ENCODE measurements around the gene MAST1. TPM values are rescaled to one million over a fixed set of nuclear protein-coding genes. Genes with fewer than 3 reads are reported as not detected.

MAST1 gene
- total and polyA plus RNA-seq, 2 experiments from 2014 or later, result 13.9 to 19.9 TPM

DNA sequence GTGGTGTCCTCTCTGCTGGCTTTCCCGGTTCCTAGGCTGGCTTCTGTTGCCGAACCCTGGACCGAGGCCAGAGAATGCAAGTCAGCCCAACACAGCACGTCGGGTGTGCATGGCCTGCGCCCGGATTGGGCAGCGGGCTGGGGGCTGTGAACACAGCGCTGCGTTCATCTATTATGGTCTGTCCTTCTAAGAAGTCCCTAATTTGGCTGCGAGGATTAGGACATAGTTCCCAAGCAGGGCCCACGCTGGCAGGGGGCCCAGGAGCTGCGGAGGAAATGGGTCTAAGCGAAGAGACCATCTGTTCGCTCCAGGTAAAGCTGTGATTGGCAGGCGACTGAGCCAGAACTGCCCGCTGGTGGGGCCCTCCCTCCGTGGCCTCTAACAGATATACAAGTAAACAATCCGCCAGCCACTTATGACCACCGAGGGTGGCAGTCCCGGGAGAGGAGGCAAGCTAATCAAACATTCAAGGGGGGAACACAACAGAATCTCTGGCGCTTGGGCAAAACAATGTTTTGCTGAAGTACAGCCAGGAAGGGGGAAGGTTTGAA, 74.8 kb downstream of the MAST1 start:
- Histone ChIP-seq H3K4me1 (ENCODE audit: insufficient read depth) (peaks cover 19% of the 10 kb centered on the region), H3F3A (replicated peaks; ENCODE audit: low read depth) (peaks cover 13% of the 10 kb centered on the region), H3K27me3 (ENCODE audit: insufficient read depth) (peaks cover 5% of the 10 kb centered on the region; the same call in 1 of the 2 replicates), H3K79me2 (replicated peaks; ENCODE audit: insufficient read depth) (no peaks in the 10 kb centered on the region), H4K20me1 (replicated peaks; ENCODE audit: insufficient read depth) (no peaks in the 10 kb centered on the region), H3K4me3 (peak overlapping the region; percentile 33), H3K27ac (ENCODE audit: low read depth) (peak overlapping the region; percentile 79), H3K4me2 (peak overlapping the region; percentile 57), H3K36me3 (ENCODE audit: insufficient read depth) (no peaks in the 10 kb centered on the region), H3K9me2 (ENCODE audit: insufficient read depth) (no peaks in the 10 kb centered on the region), H2AFZ (peak overlapping the region; percentile 54)
- H3K4me1 Mint-ChIP-seq, result peaks cover 25% of the 10 kb centered on the region
- DNase-seq (ENCODE audit: low spot score) (peak; percentile 79), ATAC-seq (peak; percentile 84)
- H3K36me3 Mint-ChIP-seq (ENCODE audit: low read depth), result no peaks in the 10 kb centered on the region
- H3K27me3 Mint-ChIP-seq (ENCODE audit: insufficient read depth, low read depth, poor library complexity), result peaks cover 22% of the 10 kb centered on the region
- TF ChIP-seq POLR2AphosphoS5 (IDR thresholded peaks at IDR 0.05; ENCODE audit: low read depth), result peak; percentile 38
- no peak for TF ChIP-seq NANOG (IDR thresholded peaks at IDR 0.05; ENCODE audit: borderline replicate concordance)
- H3K27ac Mint-ChIP-seq, result peak overlapping the region; percentile 96
- peak overlapping the region; percentile 51 for H3K4me3 Mint-ChIP-seq
- no peaks in the 10 kb centered on the region for H3K9me3 Mint-ChIP-seq

DNA sequence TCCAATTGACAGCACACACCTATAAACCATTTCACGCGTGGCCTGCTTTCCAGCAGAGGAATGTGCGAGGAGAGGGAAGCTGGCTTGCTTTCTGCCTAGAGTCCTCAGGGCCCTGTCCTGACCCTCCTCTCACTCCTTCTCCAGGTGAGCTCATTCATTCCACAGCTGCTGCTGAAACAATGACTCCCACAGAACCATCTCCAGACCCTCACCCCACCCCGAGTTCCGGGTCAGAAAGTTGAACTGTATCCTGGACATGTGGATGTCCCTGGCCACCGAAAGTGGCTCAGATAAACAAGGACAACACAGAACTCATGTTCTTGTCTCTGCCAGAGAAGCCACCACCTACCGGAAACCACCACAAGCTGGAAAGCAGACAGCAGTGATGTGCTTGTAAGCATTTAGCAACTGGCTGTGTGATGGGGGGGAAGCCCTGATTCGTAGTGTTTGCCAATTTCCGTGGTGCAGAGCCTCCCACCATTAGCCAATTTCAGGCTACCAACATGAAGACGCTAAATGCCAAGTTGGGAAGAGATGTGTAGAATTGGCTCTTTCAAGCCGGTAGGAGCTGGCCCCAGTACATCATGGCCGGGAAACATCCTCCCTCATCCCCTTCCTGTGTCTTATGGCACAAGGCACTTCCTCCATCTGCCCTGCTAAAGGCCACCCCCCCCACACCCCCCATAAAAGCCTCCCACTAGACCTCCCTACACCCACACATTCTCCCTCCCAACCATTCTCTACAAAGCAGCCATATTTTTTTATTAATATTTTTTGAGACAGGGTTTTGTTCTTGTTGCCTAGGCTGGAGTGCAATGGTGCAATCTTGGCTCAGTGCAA, 75.8 kb downstream of the MAST1 start:
- Histone ChIP-seq H3K27me3 (ENCODE audit: insufficient read depth) (peaks cover 13% of the 10 kb centered on the region), H2AFZ (peak overlapping the region; percentile 54; the same call in 1 of the 2 replicates), H3K4me1 (ENCODE audit: insufficient read depth) (peaks cover 19% of the 10 kb centered on the region), H3K27ac (ENCODE audit: low read depth) (peak overlapping the region; percentile 79), H3K79me2 (replicated peaks; ENCODE audit: insufficient read depth) (no peaks in the 10 kb centered on the region), H3K36me3 (ENCODE audit: insufficient read depth) (no peaks in the 10 kb centered on the region), H3K4me3 (no peak overlapping the region; the same call in 1 of the 2 replicates), H3F3A (replicated peaks; ENCODE audit: low read depth) (peaks cover 13% of the 10 kb centered on the region), H3K9me2 (ENCODE audit: insufficient read depth) (no peaks in the 10 kb centered on the region; the same call in 1 of the 2 replicates), H4K20me1 (replicated peaks; ENCODE audit: insufficient read depth) (no peaks in the 10 kb centered on the region), H3K4me2 (peak overlapping the region; percentile 57)
- Mint-ChIP-seq H3K27me3 (ENCODE audit: insufficient read depth, low read depth, poor library complexity) (peaks cover 24% of the 10 kb centered on the region), H3K9me3 (peaks cover 9% of the 10 kb centered on the region; the same call in 2 of the 3 replicates), H3K4me1 (peaks cover 25% of the 10 kb centered on the region), H3K27ac (peak overlapping the region; percentile 96), H3K4me3 (peak overlapping the region; percentile 51), H3K36me3 (ENCODE audit: low read depth) (peaks cover 6% of the 10 kb centered on the region; the same call in 2 of the 3 replicates)
- no peak for DNase-seq (ENCODE audit: low spot score)
- peak; percentile 19 for ATAC-seq
- TF ChIP-seq, protein P1, sequence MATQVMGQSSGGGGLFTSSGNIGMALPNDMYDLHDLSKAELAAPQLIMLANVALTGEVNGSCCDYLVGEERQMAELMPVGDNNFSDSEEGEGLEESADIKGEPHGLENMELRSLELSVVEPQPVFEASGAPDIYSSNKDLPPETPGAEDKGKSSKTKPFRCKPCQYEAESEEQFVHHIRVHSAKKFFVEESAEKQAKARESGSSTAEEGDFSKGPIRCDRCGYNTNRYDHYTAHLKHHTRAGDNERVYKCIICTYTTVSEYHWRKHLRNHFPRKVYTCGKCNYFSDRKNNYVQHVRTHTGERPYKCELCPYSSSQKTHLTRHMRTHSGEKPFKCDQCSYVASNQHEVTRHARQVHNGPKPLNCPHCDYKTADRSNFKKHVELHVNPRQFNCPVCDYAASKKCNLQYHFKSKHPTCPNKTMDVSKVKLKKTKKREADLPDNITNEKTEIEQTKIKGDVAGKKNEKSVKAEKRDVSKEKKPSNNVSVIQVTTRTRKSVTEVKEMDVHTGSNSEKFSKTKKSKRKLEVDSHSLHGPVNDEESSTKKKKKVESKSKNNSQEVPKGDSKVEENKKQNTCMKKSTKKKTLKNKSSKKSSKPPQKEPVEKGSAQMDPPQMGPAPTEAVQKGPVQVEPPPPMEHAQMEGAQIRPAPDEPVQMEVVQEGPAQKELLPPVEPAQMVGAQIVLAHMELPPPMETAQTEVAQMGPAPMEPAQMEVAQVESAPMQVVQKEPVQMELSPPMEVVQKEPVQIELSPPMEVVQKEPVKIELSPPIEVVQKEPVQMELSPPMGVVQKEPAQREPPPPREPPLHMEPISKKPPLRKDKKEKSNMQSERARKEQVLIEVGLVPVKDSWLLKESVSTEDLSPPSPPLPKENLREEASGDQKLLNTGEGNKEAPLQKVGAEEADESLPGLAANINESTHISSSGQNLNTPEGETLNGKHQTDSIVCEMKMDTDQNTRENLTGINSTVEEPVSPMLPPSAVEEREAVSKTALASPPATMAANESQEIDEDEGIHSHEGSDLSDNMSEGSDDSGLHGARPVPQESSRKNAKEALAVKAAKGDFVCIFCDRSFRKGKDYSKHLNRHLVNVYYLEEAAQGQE (IDR thresholded peaks at IDR 0.05; ENCODE audit: unreplicated experiment), result no peak
- no peak for TF ChIP-seq POLR2AphosphoS5 (IDR thresholded peaks at IDR 0.05; ENCODE audit: low read depth)
- TF ChIP-seq JUNB (IDR thresholded peaks at IDR 0.05; ENCODE audit: unreplicated experiment), result no peak
- no peak for TF ChIP-seq ZNF114 (CRISPR knock-in tag; IDR thresholded peaks at IDR 0.05)
- TF ChIP-seq CREB1 (CRISPR knock-in tag; IDR thresholded peaks at IDR 0.05; ENCODE audit: low read depth), result no peak
- no peak for TF ChIP-seq EZH2 (IDR thresholded peaks at IDR 0.05; ENCODE audit: low read depth, unreplicated experiment)
- TF ChIP-seq, protein P2, sequence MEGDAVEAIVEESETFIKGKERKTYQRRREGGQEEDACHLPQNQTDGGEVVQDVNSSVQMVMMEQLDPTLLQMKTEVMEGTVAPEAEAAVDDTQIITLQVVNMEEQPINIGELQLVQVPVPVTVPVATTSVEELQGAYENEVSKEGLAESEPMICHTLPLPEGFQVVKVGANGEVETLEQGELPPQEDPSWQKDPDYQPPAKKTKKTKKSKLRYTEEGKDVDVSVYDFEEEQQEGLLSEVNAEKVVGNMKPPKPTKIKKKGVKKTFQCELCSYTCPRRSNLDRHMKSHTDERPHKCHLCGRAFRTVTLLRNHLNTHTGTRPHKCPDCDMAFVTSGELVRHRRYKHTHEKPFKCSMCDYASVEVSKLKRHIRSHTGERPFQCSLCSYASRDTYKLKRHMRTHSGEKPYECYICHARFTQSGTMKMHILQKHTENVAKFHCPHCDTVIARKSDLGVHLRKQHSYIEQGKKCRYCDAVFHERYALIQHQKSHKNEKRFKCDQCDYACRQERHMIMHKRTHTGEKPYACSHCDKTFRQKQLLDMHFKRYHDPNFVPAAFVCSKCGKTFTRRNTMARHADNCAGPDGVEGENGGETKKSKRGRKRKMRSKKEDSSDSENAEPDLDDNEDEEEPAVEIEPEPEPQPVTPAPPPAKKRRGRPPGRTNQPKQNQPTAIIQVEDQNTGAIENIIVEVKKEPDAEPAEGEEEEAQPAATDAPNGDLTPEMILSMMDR (conservative IDR thresholded peaks at IDR 0.05; ENCODE audit: low read depth in 2 of 2), result no peak
- TF ChIP-seq EZH2phosphoT487 (IDR thresholded peaks at IDR 0.05; ENCODE audit: unreplicated experiment), result no peak
- no peak for TF ChIP-seq ZNF331 (CRISPR knock-in tag; IDR thresholded peaks at IDR 0.05; ENCODE audit: low read depth)
- TF ChIP-seq STAT1 (IDR thresholded peaks at IDR 0.05; ENCODE audit: unreplicated experiment), result no peak
- TF ChIP-seq, protein P3, sequence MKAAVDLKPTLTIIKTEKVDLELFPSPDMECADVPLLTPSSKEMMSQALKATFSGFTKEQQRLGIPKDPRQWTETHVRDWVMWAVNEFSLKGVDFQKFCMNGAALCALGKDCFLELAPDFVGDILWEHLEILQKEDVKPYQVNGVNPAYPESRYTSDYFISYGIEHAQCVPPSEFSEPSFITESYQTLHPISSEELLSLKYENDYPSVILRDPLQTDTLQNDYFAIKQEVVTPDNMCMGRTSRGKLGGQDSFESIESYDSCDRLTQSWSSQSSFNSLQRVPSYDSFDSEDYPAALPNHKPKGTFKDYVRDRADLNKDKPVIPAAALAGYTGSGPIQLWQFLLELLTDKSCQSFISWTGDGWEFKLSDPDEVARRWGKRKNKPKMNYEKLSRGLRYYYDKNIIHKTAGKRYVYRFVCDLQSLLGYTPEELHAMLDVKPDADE (IDR thresholded peaks at IDR 0.05), result no peak

All from GM23338 (cell line).